Measurements from ENCODE around the gene TTC16. TPM values are rescaled to one million over a fixed set of nuclear protein-coding genes. Genes with fewer than 3 reads are reported as not detected.
A peak's percentile ranks its signal among the peaks of the same experiment; 100 is the strongest.

Gene TTC16
- 1.3 TPM for total RNA-seq
- long read RNA-seq, partial matches to known transcripts, result 0 of 2 reads
- long read RNA-seq, other reads (novel, unspliced or antisense), result 2 of 2 reads

DNA sequence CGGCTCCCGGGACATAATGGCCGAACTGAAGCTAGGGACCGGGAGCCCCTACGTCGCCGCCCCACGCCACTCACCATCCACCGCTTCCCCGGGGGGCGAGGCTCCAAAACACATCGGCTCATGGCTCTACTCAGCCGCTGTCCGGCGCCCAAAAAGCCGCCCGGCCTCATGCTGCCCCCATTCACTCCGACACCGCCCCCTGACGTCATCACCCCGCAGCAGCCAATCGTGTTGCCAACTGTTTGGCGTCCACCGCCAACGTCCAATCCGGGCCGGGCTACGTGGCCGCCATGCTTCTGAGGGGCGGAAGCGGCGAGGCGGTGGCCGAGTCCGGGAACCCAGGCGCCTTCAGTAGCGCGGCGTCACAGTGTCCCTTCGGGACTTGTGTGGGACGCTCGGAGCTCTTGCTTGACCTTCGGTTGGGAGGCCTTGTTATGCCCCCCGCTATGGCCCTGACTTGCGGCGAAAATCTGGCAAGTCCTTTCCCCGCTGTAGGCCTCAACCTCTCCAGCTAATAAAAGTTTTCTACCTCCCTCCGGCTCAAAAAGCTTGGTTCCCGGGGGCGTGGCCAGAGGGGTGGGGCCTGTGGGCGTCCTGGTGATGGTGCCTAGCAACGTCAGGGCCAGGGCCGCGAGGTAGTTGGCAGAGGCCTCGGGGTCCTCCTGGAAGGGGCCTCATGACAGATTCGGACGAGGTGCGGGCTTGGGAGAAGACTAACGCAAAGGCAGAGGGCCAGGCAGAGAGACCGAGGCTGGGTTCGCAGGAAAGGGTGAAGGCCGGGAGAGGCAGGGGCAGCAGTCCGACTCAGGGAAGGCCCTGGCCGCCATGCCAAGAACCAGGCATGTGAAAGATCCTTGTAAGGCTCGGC is at the start of gene TTC16, which contains the start of gene PTRH1:
Gene TTC16, plus strand, starts transcription at position 610 of the 868 bp plus-strand sequence. Its CDS starts 67 bp downstream, at position 677.
Gene PTRH1, minus strand, starts transcription at position 194 of the 868 bp plus-strand sequence. Its CDS starts 24 bp downstream, at position 170.
- TF ChIP-seq CTCF (IDR thresholded peaks at IDR 0.05), result no peak
- no peaks in the 10 kb centered on the region for H3K27me3 ChIP-seq (ENCODE audit: low read depth)
- H3K9me3 ChIP-seq, result no peaks in the 10 kb centered on the region
- peak within 1 kb of the TSS; percentile 84 for H3K27ac ChIP-seq
- H3K36me3 ChIP-seq, result peaks cover 7% of the 10 kb centered on the region
- DNase-seq, result peak; percentile 98
- peaks cover 18% of the 10 kb centered on the region for H3K4me1 ChIP-seq
- intact Hi-C loops (cut with DNase I), result no loop called here
- peak; percentile 97 to 98 for ATAC-seq
- peak within 1 kb of the TSS; percentile 91 for H3K4me3 ChIP-seq

- peaks cover 95% of the 10 kb centered on the region for H3K36me3 ChIP-seq
- H3K4me3 ChIP-seq, result no peak overlapping the region
- TF ChIP-seq CTCF (IDR thresholded peaks at IDR 0.05), result no peak
- intact Hi-C loops (cut with DNase I), result no loop called here
- no peaks in the 10 kb centered on the region for H3K9me3 ChIP-seq
- peaks cover 8% of the 10 kb centered on the region for H3K4me1 ChIP-seq
- H3K27me3 ChIP-seq (ENCODE audit: low read depth), result no peaks in the 10 kb centered on the region
- no peak for ATAC-seq
- H3K27ac ChIP-seq, result no peak overlapping the region
- DNase-seq, result no peak
These were observed 48.6 kb upstream of the TTC16 start for GRCh38 chr9:127667127-127667844.

- ATAC-seq (no peak), DNase-seq (no peak)
- H3K4me3 ChIP-seq, result no peak overlapping the region
- intact Hi-C loops (cut with DNase I), result no loop called here
- no peaks in the 10 kb centered on the region for H3K9me3 ChIP-seq
- TF ChIP-seq CTCF (IDR thresholded peaks at IDR 0.05), result no peak
- peaks cover 95% of the 10 kb centered on the region for H3K36me3 ChIP-seq
- no peak overlapping the region for H3K27ac ChIP-seq
- H3K27me3 ChIP-seq (ENCODE audit: low read depth), result no peaks in the 10 kb centered on the region
- peaks cover 8% of the 10 kb centered on the region for H3K4me1 ChIP-seq
These were observed 48.0 kb upstream of the TTC16 start for GRCh38 chr9:127667906-127668305.

- peaks cover 95% of the 10 kb centered on the region for H3K36me3 ChIP-seq
- DNase-seq, result no peak
- intact Hi-C loops (cut with DNase I), result no loop called here
These were observed 42.6 kb upstream of the TTC16 start for GRCh38 chr9:127673234-127673633.

More at GRCh38 chr9:127673234-127673633, 42.6 kb upstream of the TTC16 start:
- ATAC-seq, result no peak
- Histone ChIP-seq H3K9me3 (no peaks in the 10 kb centered on the region), H3K4me3 (no peak overlapping the region), H3K27me3 (ENCODE audit: low read depth) (no peaks in the 10 kb centered on the region), H3K4me1 (no peaks in the 10 kb centered on the region), H3K27ac (no peak overlapping the region)
- no peak for TF ChIP-seq CTCF (IDR thresholded peaks at IDR 0.05)

All from lower lobe of right lung (tissue), 2 donors.